Loucy (cell line): ENCODE data around the gene IP6K3.

Experiments used
- H2AFZ ChIP-seq: fragments of 200-600 bp; sonication (generic); 2 replicates; pipeline ENCODE4 v1.6.0; 2016; ENCODE audit warnings: antibody characterized with exemption, mild to moderate bottlenecking, low read length, moderate library complexity
- H3F3A ChIP-seq: fragments of 200-600 bp; 2 replicates; pipeline ENCODE4 v1.6.0; 2016; ENCODE audit warnings: antibody characterized with exemption, low read depth, mild to moderate bottlenecking
- H3K27me3 ChIP-seq: fragments of 200-600 bp; sonication (generic); 2 replicates; pipeline ENCODE4 v1.6.1; 2014; ENCODE audit warnings: low read length, mild to moderate bottlenecking; ENCODE audit not compliant: insufficient read depth, poor library complexity, severe bottlenecking
- H3K36me3 ChIP-seq: fragments of 200-600 bp; sonication (generic); 2 replicates; pipeline ENCODE4 v1.6.1; 2016; ENCODE audit warnings: low read length; ENCODE audit not compliant: insufficient read depth
- H3K4me1 ChIP-seq: fragments of 200-600 bp; sonication (generic); 2 replicates; pipeline ENCODE4 v1.5.1; 2014; ENCODE audit warnings: low read length, mild to moderate bottlenecking; ENCODE audit not compliant: insufficient read depth, poor library complexity, severe bottlenecking
- H3K4me2 ChIP-seq: fragments of 200-600 bp; sonication (generic); 2 replicates; pipeline ENCODE4 v1.6.0; 2014; ENCODE audit warnings: antibody characterized with exemption, low read length, low read depth, mild to moderate bottlenecking; ENCODE audit not compliant: poor library complexity, severe bottlenecking
- H3K4me3 ChIP-seq: fragments of 200-600 bp; sonication (generic); 2 replicates; pipeline ENCODE4 v1.5.1; 2014; ENCODE audit warnings: low read length, mild to moderate bottlenecking, mixed read lengths; ENCODE audit not compliant: poor library complexity, severe bottlenecking
- H3K79me2 ChIP-seq: fragments of 200-600 bp; sonication (generic); 2 replicates; pipeline ENCODE4 v1.6.1; 2014; ENCODE audit warnings: low read length; ENCODE audit not compliant: insufficient read depth
- H3K9ac ChIP-seq: fragments of 200-600 bp; sonication (generic); 2 replicates; pipeline ENCODE4 v1.6.0; 2014; ENCODE audit warnings: mild to moderate bottlenecking, low read depth, low read length, moderate library complexity; ENCODE audit not compliant: poor library complexity, severe bottlenecking
- H3K9me2 ChIP-seq: fragments of 200-600 bp; sonication (generic); replicated peaks from 2 replicates; pipeline ENCODE4 v1.6.1; 2016; ENCODE audit warnings: low read depth, low read length, mixed read lengths
- H3K9me3 ChIP-seq: fragments of 200-600 bp; sonication (generic); 2 replicates; pipeline ENCODE4 v1.6.1; 2014; ENCODE audit warnings: mild to moderate bottlenecking, antibody characterized with exemption, low read length, low read depth; ENCODE audit not compliant: insufficient read depth
- H4K20me1 ChIP-seq: fragments of 200-600 bp; sonication (generic); 2 replicates; pipeline ENCODE4 v1.6.0; 2014; ENCODE audit warnings: antibody characterized with exemption, low read length, mild to moderate bottlenecking; ENCODE audit not compliant: insufficient read depth, poor library complexity, severe bottlenecking
- EZH2phosphoT487 ChIP-seq: fragments of 200-600 bp; IDR thresholded peaks from 2 replicates; pipeline ENCODE4 v1.6.1; 2018; ENCODE audit warnings: antibody characterized with exemption, mild to moderate bottlenecking, moderate library complexity, borderline replicate concordance
- TF ChIP-seq, protein P1 (sequence below): fragments of 200-600 bp; sonication (generic); conservative IDR thresholded peaks from 2 replicates; pipeline ENCODE4 v1.5.1; 2014; ENCODE audit warnings: mild to moderate bottlenecking, antibody characterized with exemption, low read length

Gene IP6K3

DNA sequence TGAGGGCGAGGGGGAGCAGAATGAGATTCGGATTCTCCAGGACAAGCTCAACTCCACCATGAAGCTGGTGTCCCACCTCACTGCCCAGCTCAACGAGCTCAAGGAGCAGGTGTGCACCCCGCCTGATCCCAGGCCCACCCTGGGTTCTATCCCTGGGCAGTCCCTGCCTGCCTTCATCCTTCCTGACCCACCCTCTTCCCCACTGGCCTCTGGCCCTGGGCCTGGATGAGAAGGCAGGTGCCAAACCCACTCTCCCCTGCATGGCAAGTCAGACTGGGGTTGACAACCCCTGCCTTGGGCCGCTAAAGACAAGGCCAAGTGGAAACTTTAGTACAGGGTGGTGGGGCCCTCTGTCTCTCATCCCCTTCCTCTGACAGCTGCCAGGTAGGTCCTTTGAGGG lies 51.7 kb downstream of the IP6K3 start:
- Histone ChIP-seq H2AFZ (no peak overlapping the region), H3K79me2 (no peaks in the 10 kb centered on the region), H3K4me1 (peaks cover 21% of the 10 kb centered on the region), H3K9me3 (no peaks in the 10 kb centered on the region), H3F3A (0 out of 2 replicates have a peak, but pooled peaks cover 3% of the 10 kb centered on the region), H4K20me1 (no peaks in the 10 kb centered on the region), H3K4me3 (no peak overlapping the region), H3K36me3 (peaks cover 65% of the 10 kb centered on the region; the same call in 1 of the 2 replicates), H3K9ac (no peak overlapping the region), H3K27me3 (no peaks in the 10 kb centered on the region), H3K9me2 (no peaks in the 10 kb centered on the region), H3K4me2 (no peak overlapping the region)
- no peak for TF ChIP-seq EZH2phosphoT487
- TF ChIP-seq, protein P1, sequence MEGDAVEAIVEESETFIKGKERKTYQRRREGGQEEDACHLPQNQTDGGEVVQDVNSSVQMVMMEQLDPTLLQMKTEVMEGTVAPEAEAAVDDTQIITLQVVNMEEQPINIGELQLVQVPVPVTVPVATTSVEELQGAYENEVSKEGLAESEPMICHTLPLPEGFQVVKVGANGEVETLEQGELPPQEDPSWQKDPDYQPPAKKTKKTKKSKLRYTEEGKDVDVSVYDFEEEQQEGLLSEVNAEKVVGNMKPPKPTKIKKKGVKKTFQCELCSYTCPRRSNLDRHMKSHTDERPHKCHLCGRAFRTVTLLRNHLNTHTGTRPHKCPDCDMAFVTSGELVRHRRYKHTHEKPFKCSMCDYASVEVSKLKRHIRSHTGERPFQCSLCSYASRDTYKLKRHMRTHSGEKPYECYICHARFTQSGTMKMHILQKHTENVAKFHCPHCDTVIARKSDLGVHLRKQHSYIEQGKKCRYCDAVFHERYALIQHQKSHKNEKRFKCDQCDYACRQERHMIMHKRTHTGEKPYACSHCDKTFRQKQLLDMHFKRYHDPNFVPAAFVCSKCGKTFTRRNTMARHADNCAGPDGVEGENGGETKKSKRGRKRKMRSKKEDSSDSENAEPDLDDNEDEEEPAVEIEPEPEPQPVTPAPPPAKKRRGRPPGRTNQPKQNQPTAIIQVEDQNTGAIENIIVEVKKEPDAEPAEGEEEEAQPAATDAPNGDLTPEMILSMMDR: no peak

DNA sequence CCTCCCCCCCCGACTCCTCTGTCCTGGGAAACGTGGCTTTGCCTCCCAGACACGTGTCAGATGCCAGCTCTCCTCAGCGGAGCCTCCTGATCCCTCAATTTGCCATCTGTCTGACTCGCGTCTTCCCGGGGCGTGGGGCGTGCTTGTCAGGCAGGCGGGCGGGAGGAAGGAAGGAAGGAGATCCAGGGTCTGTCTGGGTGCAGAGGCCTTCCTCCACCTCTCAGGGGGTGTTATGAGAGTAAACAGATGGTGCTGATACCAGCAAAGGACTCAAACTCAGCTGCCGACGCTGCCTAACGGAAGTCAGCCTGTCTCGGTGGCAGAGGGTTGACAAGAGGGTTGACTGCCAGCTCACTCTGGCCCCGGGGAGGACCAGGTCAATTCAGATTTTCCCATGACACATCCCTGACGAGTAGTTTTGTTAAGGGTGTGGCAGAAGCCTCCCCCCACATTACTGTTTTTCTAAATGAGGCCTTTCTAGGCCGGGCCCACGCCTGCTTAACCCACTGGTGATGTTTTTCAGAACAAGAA lies 52.2 kb downstream of the IP6K3 start:
- no peak overlapping the region for H3K4me2 ChIP-seq
- no peaks in the 10 kb centered on the region for H3K79me2 ChIP-seq
- H3K9me2 ChIP-seq: no peaks in the 10 kb centered on the region
- 0 out of 2 replicates have a peak, but pooled peaks cover 2% of the 10 kb centered on the region for H3F3A ChIP-seq
- H3K4me3 ChIP-seq: no peak overlapping the region
- no peak overlapping the region for H3K9ac ChIP-seq
- H2AFZ ChIP-seq: no peak overlapping the region
- peaks cover 70% of the 10 kb centered on the region; the same call in 1 of the 2 replicates for H3K36me3 ChIP-seq
- TF ChIP-seq EZH2phosphoT487: no peak
- TF ChIP-seq, protein P1: no peak
- no peaks in the 10 kb centered on the region for H3K9me3 ChIP-seq
- H3K4me1 ChIP-seq: peaks cover 19% of the 10 kb centered on the region
- no peaks in the 10 kb centered on the region for H3K27me3 ChIP-seq
- no peaks in the 10 kb centered on the region for H4K20me1 ChIP-seq

DNA sequence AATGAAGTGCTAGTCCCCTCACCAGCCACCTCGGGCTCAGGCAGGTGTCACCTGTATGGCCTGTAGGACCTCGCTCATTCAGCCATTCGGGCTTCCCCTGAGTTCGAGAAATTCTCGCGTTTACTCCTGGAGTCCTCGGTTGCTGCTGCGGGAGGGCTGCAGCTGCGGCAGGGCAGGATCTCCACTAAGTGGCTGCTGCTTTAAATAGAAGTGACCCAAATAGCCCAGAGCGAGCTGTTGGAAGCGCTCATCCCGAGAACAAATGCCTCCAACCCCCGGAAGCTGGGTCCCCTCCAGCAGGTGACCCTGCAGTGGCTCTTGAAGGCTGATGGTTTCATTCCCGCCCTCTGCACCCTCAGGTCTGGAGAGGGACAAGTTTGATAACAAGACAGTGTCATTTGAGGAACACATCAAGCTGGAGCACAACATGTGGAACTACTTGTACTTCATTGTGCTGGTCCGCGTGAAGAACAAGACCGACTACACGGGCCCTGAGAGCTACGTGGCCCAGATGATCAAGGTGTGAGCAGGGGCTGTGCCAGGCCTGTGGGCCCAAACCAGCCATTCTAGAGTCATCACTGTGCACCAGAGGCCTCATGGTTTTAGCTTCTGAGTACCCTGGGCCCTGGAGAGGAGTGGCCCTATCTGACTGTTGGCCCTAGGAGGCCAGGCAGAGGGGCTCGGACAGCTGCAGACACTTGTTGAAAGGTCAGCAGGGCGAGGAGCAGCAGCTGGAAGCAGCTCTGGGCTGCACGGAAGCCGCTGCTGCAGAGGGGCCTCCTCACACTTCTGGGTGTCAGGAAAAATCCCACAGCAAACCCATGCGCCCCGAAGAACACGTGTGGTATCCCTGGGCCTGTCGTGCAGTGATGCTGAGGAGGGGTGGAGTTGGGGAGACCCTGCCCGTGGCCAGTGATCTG lies 53.3 kb downstream of the IP6K3 start:
- TF ChIP-seq, protein P1: no peak
- TF ChIP-seq EZH2phosphoT487: no peak
- H3K4me1 ChIP-seq: peaks cover 19% of the 10 kb centered on the region
- no peaks in the 10 kb centered on the region for H3F3A ChIP-seq
- H3K79me2 ChIP-seq: no peaks in the 10 kb centered on the region
- H3K4me3 ChIP-seq: no peak overlapping the region
- H3K9me2 ChIP-seq: no peaks in the 10 kb centered on the region
- no peaks in the 10 kb centered on the region for H4K20me1 ChIP-seq
- H2AFZ ChIP-seq: no peak overlapping the region
- no peaks in the 10 kb centered on the region for H3K27me3 ChIP-seq
- H3K9me3 ChIP-seq: no peaks in the 10 kb centered on the region
- H3K9ac ChIP-seq: no peak overlapping the region
- H3K4me2 ChIP-seq: no peak overlapping the region
- H3K36me3 ChIP-seq: peaks cover 80% of the 10 kb centered on the region; the same call in 1 of the 2 replicates
